M059J (cell line): ENCODE results near the gene CRNN. TPM values are rescaled to one million over a fixed set of nuclear protein-coding genes. Genes with fewer than 3 reads are reported as not detected.

Source experiments
- DNase-seq: peaks from one replicate; pipeline ENCODE4 v3.0.0-alpha.2; 2012; ENCODE audit warnings: low read depth
- total RNA-seq: library from RNA; depleted of rRNA; stranded (reverse); fragments of >200 nt; shearing (Covaris generic); gene quantifications from 2 replicates; pipeline ENCODE4 v1.2.3, GENCODE V29; 2014; rRNA removed

Gene CRNN
- total RNA-seq, 1 experiment from 2014 or later = not detected

DNA sequence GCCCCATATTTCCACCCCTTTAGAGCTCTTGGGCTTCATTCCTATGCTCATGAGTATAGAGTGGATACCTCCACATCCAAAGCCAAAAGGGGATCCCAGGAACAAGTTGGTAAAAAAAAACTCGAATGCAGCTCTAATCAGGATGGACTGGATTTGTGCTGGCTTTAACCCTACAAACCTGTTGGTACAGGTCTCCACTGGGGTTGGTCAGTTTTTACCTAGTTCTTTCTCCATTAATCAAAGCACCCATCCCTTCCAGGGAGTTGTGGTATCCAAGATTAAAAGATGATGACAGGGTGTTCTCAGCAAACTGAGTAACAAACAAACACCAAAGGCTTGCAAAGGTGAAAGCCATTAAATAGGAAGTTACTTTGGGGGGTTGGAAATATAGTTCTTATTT is 5.9 kb upstream of the CRNN start:
- no peak for DNase-seq

- DNase-seq = no peak
Observed at GRCh38 chr1:152415454-152416227, 1.6 kb upstream of the CRNN start.

GRCh38 chr1:152412756-152413155 is 1.3 kb downstream of the CRNN start:
- DNase-seq = no peak

- no peak for DNase-seq
Observed at GRCh38 chr1:152411134-152411533, 2.9 kb downstream of the CRNN start.

- DNase-seq = peak; percentile 30
Observed at GRCh38 chr1:152410599-152410998, 3.5 kb downstream of the CRNN start.

DNA sequence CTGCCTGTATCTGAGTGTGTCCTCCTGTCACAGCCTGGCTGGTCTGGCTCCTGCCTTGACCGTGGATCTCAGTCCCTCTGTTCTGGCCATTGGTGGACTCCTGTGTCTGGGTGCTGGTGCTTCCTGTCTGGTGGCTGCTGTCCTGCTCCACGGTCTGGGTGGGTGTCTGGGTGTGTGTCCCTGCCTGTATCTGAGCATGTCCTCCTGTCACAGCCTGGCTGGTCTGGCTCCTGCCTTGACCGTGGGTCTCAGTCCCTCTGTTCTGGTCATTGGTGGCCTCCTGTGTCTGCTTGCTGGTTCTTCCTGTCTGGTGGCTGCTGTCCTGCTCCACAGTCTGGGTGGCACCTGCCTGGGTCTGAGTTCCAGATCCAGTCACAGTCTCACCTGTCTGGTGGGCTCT is 4.0 kb downstream of the CRNN start:
- no peak for DNase-seq

DNA sequence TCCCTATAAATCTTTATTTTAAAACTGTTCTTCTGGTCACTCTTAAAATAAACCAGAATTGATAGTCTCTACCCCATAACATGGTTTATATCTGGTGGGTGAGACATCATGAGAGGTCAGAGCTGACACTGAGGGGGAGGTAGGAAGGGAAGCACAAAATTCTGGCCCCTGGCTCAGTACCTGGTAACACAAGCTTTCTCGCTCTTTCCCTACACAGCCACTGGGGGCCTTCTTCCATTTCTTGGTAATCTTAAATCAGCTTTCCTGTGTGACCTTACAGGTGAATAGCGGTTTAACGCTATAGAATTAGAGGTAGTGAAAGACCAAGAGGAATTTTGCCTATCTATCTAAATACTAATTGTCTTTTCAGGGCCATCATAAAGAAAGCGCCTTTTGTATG is 5.4 kb downstream of the CRNN start:
- DNase-seq = no peak

DNA sequence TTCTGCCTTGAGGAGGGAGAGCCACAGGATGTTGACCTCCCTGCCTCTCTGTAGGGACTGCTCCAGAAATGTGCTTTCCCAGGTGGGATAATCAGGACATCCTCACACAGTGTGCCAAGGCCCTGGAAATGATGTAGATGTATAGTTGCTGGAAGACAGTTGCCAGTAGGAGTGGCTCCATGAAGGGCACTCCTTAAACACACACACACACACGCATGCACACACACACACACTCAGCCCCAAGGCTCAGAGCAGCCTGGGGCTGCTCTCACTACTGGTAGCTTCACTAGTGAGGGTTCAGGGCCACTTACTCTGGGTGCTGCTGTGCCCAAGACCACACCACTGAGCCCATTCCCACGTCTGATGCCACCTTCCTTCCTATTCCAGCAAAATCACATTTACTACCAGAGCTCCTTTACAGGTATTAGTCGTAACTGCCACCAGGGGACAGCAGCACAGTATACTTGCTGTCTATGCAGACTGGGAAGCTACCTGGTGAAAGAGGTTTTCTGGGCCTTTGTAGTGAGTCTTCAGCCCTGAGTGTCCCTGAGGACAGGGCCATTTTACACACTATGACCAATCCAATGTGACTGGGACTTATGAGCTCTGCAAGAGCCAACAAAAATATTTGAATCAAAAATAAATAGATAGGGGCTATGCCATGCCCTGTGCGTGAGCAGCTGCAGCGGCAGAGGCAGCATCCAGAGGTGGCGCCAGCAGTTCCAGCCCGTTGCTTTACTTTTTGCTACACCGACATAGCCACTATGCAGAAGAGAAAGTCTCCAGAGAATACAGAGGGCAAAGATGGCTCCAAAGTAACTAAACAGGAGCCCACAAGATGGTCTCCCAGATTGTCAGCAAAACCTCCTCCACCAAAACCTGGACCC is 15.0 kb downstream of the CRNN start:
- peak; percentile 47 for DNase-seq

GRCh38 chr1:152397474-152397873 is 16.6 kb downstream of the CRNN start:
- peak; percentile 12 for DNase-seq

- DNase-seq = no peak
Observed at GRCh38 chr1:152394151-152394550, 19.9 kb downstream of the CRNN start.

- DNase-seq = peak; percentile 9
Observed at GRCh38 chr1:152392909-152393308, 21.2 kb downstream of the CRNN start.

DNA sequence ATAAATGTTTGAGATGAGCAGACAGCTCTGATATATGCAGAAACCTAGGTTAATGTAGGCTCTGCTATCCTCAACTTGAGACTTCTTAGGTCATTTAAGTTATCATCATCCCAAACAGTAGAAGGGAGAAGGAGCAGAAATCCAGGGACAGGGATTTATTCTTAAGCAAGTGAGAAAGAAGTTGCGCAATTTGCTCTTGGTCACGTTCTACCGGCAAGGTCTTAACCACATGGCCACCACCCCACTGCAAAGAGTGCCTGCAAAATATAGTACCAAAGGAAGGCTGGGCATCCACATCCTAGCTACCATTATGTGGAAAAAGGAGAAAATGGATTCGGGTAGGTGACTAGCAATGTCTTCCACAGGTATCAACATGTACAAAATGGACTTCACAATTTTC is 25.2 kb downstream of the CRNN start:
- no peak for DNase-seq

DNA sequence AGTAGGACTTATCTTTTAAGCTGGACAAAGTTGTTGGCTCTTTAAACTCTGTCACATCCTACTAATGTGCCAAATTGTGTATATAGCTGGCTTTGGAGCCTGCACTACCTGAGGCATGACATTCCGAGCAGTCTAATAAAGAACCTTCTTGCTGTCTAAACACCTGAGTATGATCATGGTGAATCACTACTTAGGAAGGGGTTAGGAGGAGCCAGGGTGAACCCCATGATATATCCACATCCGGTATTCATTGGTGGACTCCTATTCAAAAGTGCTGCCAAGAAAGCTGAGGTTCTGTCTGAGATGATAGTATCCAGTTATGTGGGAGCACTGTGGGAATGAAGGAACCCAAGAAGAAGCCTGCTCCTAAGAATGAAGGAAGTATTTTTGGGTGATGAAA is 27.1 kb downstream of the CRNN start:
- DNase-seq = no peak

DNA sequence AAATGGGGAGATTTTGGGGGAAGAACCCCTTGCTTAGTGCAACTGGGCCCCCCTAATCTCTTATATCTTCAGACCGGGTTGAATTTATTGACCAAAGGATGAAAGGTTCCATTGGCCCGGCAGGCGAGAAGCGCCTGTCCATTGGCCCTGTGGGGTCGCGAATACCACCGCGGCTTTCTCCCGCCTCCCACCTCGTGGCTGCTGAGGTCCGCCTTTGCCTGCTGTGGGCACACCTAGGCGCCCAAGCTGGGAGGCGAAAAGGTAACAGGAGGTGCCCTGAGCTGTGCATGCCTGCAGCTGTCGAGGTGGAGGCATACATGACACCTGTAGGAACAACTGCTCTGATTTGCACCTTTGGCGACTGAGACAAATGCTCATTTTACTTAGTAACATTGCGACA is 33.1 kb downstream of the CRNN start:
- DNase-seq = no peak

DNA sequence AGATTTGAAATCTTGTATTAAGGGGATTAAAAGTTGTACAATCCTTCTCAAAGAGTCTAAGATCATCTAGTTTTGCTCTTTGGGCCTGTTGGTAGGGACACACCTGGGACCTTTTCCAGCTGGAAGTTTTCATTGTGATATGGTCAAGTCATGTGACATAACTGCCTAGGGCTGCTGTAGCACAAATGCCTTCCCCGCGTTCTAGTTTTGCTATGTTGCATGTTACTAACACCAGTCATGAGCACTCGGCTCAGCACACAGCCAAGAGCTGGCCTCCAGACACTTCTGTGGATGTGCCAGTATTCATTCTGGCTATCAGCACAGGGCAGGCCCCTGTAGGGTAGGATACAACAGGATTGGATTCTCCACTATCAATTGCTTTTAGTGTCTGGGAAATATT is 39.6 kb downstream of the CRNN start:
- no peak for DNase-seq

DNA sequence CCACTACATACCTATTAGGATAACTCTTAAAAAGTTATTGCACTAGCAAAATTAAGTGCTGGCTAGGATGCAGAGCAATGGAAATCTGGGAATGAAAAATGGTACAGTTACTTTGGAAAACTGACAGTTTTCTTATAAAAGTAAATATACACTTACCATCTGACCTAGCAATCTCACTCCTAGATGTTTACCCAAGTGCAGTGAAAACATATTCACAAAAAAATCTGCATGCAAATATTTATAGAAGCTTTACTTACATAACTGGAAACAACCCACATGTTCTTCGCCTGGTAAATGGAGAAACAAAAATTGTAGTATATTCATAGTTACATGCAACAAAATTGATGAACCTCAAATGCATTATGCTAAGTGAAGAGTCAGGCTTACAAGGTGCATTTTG is 41.4 kb downstream of the CRNN start:
- DNase-seq = no peak

DNA sequence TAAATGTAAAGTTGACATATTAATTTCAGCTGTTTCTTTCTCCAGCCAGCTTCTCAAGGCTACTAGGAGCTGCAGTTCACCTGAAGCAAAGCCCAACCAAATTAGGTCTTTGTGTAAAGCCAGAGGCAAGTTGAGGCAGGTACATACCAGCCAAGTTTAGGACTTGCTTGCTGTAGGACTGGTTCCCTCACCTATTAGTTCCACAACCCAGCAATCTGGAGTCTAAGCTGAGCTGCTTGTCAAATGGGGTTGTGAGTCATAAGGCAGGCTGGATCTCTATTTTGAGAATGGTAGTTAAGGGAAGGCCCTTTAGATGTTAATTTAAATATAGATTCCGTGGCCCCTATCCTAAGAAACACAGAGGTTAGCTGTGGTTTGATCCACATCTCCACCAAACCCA is 46.6 kb downstream of the CRNN start:
- DNase-seq = no peak

GRCh38 chr1:152359906-152360305 is 54.2 kb downstream of the CRNN start, which contains the start of gene FLG2:
TSS of gene FLG2 (minus strand) at chr1:152360006. CDS start at chr1:152358884, 1,122 bp downstream.
- no peak for DNase-seq

Other genes with a start within 250 kb of the CRNN start
- gene HRNR, start 190.1 kb downstream of the CRNN start, total RNA-seq = not detected in 2 replicates
- gene FLG, start 89.0 kb downstream of the CRNN start, total RNA-seq = 0.05 and 0.17 TPM in 2 replicates
- gene FLG2, start 54.3 kb downstream of the CRNN start, total RNA-seq = not detected in 2 replicates
- not detected in 2 replicates for gene LCE5A, start 96.5 kb upstream of the CRNN start, total RNA-seq
- gene CRCT1, start 100.2 kb upstream of the CRNN start, total RNA-seq = not detected in 2 replicates
- gene LCE3E, start 152.5 kb upstream of the CRNN start, total RNA-seq = not detected in 2 replicates
- gene LCE3D, start 166.3 kb upstream of the CRNN start, total RNA-seq = not detected in 2 replicates
- gene LCE3C, start 186.0 kb upstream of the CRNN start, total RNA-seq = not detected in 2 replicates
- not detected in 2 replicates for gene LCE3B, start 199.5 kb upstream of the CRNN start, total RNA-seq
- not detected in 2 replicates for gene LCE3A, start 208.8 kb upstream of the CRNN start, total RNA-seq
- gene LCE2D, start 249.1 kb upstream of the CRNN start, total RNA-seq = not detected in 2 replicates